K562 treated with DMSO at 1 percent for 24 hours (cell line): ENCODE results near the gene WWP2. TPM values are rescaled to one million over a fixed set of nuclear protein-coding genes. Genes with fewer than 3 reads are reported as not detected.

Experiments
- total RNA-seq: library from RNA; unstranded; fragments of 300-600 nt; gene quantifications from 2 replicates; pipeline ENCODE4 v1.2.3, GENCODE V29; 2022; ENCODE audit warnings: low read depth; ENCODE audit not compliant: insufficient read depth

The WWP2 gene
- 34.3 and 37.8 TPM in 2 replicates for total RNA-seq

GRCh38 chr16:69761983-69762813 is at the start of gene WWP2:
TSS of gene WWP2 (plus strand) at chr16:69762332. CDS start at chr16:69787011, 24,679 bp downstream.

GRCh38 chr16:69726313-69727060 is 35.6 kb upstream of the WWP2 start, which contains the start of gene NQO1:
TSS of gene NQO1 (minus strand) at chr16:69726560. CDS start at chr16:69726439, 121 bp downstream.

GRCh38 chr16:69754469-69755310 is 7.4 kb upstream of the WWP2 start, which contains the start of gene NOB1:
TSS of gene NOB1 (minus strand) at chr16:69754926. CDS start at chr16:69754910, 16 bp downstream.

GRCh38 chr16:69951017-69951671 is 189.0 kb downstream of the WWP2 start, which contains the start of gene CLEC18A:
TSS of gene CLEC18A (plus strand) at chr16:69951334. CDS start at chr16:69951367, 33 bp downstream.

Other genes with a start within 250 kb of the WWP2 start
- 4.5 and 6.2 TPM in 2 replicates for gene NFAT5, start 196.4 kb upstream of the WWP2 start, total RNA-seq
- 183 and 193 TPM in 2 replicates for gene NQO1, start 35.8 kb upstream of the WWP2 start, total RNA-seq
- 70.1 and 71.0 TPM in 2 replicates for gene NOB1, start 7.4 kb upstream of the WWP2 start, total RNA-seq
- gene CLEC18A, start 189.0 kb downstream of the WWP2 start, total RNA-seq: 0.81 and 1.0 TPM in 2 replicates